Measurements from ENCODE around the gene PJA2.

Gene PJA2

GRCh38 chr5:109407913-109408312, 1.9 kb downstream of the PJA2 start:
- no peak for ATAC-seq

DNA sequence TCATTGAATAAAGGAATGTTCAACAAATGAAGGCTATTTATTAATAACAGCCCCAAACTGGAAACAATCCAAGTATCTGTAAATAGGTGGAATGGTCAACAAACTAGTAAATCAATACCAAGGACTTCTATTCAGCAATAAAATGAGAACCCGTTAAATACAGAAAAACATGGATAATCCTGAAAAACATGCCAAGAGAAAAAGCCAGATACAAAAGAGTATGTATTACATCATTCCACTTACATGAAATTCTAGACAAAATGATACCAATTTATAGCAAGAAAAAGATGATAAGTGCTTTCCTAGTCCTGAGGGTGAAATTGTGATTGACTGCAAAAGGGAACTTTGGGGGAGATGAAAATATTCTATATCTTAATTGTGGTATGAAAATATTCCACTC, 3.1 kb downstream of the PJA2 start:
- ATAC-seq = no peak

DNA sequence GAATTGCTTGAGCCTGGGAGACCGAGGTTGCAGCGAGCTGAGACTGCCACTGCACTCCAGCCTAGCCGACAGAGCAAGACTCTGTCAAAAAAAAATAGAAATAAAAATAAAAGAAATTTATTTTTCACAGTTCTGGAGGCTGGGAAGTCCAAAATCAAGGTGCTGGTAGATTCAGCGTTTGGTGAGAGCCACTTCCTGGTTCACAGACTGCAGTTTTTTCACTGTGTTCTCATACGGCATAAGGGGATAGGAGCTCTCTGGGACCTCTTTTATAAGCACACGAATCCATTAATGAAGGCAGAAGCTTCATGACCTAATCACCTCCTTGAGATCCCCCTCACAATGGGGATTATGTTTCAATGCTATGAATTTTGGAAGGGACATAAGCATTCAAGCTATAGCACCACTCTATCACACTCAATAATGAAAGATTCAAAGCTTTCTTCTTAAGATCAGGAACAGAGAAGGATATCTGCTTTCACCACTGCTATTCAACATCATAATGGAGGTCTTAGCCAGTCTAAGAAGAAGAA, 5.3 kb downstream of the PJA2 start:
- no peak for ATAC-seq

GRCh38 chr5:109403469-109403868, 6.3 kb downstream of the PJA2 start:
- ATAC-seq = peak; percentile 81 to 89

DNA sequence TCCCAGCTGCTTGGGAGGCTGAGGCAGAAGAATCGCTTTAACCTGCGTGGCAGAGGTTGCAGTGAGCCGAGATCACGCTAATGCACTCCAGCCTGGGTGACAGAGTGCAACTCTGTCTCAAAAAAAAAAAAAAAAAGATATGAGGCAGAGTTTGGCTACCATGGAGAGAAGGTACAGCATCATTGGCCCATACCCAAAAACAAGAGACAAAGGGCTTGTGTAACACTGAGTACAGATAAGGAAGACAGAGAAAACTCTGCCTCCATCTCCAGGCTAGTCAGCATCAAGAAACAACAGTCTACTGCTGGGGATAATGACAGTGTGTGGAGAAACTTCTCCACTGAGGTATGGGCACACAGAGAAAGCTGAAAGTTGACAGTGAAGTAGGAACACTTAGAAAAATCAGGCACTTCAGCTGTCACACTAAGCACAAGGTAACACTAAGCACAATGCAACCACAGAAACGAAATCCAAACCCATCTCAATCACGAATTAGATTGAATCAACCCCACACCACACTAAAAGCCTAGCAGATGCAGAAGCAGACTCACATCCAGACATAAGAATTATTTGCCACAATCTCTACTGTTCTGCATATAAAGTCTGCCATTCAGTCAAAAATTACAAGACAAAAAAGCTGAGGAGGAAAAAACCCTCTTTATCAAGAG, 10.5 kb downstream of the PJA2 start:
- ATAC-seq = no peak

DNA sequence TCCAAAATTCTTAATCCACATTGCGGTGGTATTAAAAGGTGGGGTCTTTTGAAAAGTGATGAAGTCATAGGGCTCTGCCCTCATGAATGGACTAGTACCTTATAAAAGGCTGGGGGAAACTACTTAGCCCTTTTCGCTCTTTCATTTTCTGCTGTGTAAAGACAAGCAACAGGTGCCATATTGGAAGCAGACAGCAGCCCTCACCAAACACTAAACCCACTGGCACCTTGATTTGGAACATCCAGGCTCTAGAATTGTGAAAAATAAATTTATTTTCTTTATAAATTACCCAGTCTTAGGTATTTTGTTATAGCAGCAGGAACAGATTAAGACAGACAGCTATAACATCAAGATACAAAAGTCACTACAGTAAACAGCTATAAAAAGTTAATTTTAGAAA, 12.8 kb downstream of the PJA2 start:
- ATAC-seq = no peak

- ATAC-seq = no peak
These were observed 15.0 kb downstream of the PJA2 start for GRCh38 chr5:109394806-109395205.

DNA sequence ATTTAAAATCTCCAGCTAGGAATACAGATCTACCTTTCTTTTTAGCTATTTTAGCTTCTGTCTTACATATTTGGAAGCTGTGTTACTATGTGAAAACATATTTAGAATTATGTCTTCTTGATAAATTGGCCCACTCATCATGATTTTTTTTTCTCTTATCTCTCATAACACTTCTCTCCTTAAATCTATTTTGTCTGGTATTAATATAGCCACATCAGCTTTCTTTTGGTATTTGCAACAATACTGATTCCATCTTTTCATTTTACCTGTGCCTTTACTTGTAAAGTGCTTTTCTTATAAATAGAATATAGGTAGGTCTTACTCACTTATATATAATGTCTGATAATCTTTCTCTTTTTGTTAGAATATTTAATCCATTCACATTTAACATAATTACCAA, 19.6 kb downstream of the PJA2 start:
- ATAC-seq = no peak

- no peak for ATAC-seq
These were observed 21.4 kb downstream of the PJA2 start for GRCh38 chr5:109388407-109388806.

- ATAC-seq = peak; percentile 64 to 70
These were observed 22.3 kb downstream of the PJA2 start for GRCh38 chr5:109387408-109387974.

- ATAC-seq = no peak
These were observed 31.7 kb downstream of the PJA2 start for GRCh38 chr5:109378095-109378494.

GRCh38 chr5:109374625-109375024, 35.1 kb downstream of the PJA2 start:
- no peak for ATAC-seq

GRCh38 chr5:109373932-109374331, 35.8 kb downstream of the PJA2 start:
- no peak for ATAC-seq

DNA sequence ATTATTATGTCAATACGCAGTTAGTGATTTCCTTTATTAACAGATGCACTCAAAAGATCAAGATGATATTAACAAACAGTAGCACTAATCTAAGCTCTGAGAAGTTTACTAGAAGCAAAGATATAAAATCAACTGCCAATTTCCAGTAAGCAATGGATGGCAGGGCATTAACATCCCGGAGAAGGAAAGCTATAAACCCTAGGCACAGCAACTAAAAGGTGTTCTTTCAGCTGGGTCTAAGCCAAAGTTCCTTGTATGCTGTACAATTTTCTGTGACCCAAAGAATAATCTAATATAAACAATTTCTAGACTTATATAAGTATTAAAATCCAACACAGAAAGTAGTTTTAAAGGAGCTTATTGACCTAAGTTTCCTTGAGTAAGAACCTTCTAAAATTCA, 39.4 kb downstream of the PJA2 start:
- no peak for ATAC-seq

DNA sequence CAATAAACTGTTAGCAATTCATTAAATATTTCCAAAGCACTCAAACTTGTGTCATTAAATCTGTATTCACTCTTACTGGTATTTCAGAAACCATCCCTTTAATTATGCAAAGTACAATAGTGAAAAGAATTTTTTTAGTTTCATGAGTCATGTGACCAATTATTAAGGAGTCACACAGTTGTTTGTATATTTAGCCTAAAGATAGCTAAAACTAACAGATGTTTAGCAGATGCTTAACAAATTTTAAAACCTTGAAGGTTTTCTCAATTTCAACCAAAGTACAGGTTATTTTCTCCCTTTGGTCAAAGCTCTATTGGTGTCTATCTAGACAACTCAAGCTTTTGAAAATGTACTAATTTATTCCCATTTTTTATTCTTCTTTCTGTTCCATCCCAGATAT, 44.1 kb downstream of the PJA2 start:
- ATAC-seq = no peak

DNA sequence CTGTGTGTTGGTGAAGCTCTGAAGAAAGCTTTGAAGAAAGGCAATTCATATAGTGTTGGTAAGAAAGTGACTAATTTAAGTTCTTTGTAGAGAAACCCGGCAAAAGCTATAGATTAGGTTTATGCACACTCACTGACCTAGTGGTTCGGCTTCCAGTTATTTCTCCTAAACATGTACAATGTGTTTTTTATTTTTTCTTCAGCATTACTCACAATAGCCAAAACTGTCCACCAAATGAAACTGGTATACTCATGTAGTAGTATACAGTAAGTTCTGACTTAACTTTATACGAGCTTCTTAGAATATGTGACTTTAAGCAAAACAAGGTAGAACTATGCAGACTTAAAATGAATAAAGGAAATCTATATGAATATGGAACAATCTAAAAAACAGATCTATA, 44.8 kb downstream of the PJA2 start:
- ATAC-seq = peak in 1 of 2 donors; percentile 49

DNA sequence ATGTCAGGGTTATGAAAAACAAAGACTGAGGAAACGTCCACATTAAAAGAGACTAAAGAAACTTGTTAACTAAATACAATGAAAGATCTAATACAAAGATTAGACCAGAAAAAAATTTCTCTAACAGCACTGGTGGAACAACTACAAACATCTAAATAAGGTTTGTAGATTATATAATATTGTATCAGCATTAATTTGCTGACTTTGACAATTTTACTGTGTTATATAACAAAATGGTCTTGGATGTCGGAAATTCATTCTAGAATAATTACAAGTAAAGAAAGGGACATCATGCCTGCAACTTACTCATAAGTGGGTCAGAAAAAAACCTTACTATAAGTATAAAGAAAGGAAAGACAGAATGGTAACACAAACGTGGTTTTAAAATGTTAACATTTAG, 50.1 kb downstream of the PJA2 start:
- no peak for ATAC-seq

DNA sequence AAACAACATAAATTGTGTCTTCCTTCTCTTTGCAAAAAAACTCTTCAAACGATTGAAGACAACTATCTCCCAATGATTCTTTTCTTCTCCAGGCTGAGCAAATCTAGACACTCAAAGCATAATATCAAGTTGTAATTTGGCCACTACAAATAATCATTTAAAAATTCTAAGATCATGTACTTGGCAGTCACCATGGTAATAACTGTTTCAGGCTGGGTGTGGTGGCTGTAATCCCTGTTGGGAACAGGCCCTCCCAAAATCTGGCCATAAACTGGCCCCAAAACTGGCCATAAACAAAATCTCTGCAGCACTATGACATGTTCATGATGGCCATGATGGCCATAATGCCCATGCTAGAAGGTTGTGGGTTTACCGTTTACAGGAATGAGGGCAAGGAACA, 52.0 kb downstream of the PJA2 start:
- no peak for ATAC-seq

DNA sequence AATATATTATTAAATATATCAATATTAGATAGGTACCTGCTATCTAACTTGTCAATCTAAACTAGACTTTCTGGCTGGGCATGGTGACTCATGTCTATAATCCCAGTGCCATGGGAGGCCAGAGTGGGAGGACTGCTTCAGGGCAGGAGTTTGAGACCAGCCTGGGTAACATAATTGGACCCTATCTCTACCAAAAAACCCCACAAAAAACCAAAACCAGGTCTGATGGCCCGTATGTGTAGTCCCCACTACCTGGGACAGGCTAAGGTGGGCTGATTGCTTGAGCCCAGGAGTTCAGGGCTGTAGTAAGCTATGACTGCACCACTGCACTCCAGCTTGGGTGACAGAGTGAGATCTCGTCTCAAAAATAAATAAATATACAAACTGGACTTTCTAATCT, 55.0 kb downstream of the PJA2 start:
- no peak for ATAC-seq

DNA sequence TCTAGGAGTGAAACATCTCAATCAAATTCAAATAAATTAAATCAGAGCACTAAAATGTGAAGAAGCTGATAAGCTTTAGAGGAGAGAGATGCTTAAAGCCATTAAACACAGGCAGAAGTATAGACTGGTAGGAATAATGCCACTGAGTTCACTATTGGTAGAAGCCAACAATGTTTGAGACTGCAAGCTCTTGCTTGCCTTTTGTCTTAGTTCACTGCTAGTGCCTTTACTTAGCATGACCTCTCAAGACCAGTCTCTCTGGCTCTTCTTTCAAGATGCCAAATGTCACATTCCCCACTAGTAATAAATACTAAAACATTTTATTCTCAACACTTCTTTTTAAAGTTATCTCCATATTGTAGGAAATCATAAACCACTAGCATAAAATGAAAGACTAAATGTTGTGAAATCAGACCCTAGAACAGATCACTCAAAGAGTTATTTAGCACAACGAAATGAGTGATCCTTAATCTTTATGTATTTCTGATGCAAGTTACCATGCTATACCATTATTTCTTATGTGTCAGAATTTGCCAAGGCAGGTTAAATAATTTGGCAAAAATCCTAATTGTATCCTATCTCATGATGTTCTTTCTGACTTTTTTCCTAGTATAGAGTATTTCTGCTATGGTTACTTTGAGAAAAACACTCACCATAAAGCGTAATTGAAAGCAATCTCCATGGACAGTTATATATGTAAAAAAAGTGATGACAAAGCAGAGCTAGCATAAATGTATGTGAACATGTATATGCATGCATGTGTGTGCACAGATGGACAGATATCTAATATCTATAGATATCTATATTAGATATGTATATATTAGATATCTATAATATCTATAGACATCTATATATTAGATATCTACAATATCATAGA, 57.5 kb downstream of the PJA2 start:
- ATAC-seq = peak in 1 of 2 donors; percentile 9

DNA sequence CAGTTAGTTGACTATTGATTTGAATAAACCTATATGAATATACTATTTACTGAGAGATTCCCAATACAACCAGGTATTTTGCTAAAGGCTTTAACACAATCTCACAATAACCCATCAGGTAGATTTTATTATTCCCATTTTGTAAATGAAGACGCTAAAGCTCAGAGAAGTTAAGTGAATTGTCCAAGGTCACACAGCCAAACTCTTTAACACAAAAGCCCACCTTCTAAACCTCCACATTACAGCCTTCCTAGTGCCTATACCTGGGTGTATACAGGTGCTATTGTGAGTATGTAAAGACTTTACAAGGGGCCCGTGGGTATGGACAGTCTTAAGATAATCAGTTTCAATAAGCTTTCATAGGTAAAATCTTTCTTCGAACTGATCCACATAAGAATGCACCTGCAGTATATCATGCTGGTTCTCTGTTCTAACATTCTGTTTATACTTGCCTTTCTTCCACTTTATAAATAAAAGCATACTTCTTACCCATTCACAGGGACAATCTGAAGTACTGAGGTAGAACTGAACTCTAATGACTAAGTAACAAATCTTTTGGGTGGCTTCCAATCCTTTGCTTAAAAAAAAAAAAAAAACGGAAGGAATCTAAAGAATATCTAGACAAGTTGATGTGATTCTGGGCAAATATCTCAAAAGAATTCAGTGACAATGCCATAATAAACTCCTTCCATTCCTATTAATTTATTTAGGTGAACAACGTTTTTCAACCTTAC, 59.1 kb downstream of the PJA2 start:
- ATAC-seq = no peak

GRCh38 chr5:109349388-109349787, 60.4 kb downstream of the PJA2 start:
- ATAC-seq = no peak
